Hepatocyte (in vitro differentiated cells): ENCODE measurements around the gene CHST11. TPM values are rescaled to one million over a fixed set of nuclear protein-coding genes. Genes with fewer than 3 reads are reported as not detected.

Source experiments
- DNase-seq: peaks from one replicate; pipeline ENCODE4 v3.0.0-alpha.2; 2016; ENCODE audit warnings: low spot score
- H2AFZ ChIP-seq: fragments of 200-600 bp; sonication (generic); 2 replicates; pipeline ENCODE4 v1.6.0; 2016; ENCODE audit warnings: antibody characterized with exemption, mild to moderate bottlenecking
- H3K27ac ChIP-seq: fragments of 200-600 bp; sonication (generic); 2 replicates; pipeline ENCODE4 v1.5.1; 2016; ENCODE audit warnings: mild to moderate bottlenecking
- H3K27me3 ChIP-seq: fragments of 200-600 bp; sonication (generic); 2 replicates; pipeline ENCODE4 v1.6.1; 2016
- H3K36me3 ChIP-seq: fragments of 200-600 bp; sonication (generic); replicated peaks from 2 replicates; pipeline ENCODE4 v1.5.1; 2016; ENCODE audit warnings: low read depth; ENCODE audit not compliant: insufficient read depth
- H3K4me1 ChIP-seq: fragments of 200-600 bp; sonication (generic); 2 replicates; pipeline ENCODE4 v1.5.1; 2016; ENCODE audit warnings: mild to moderate bottlenecking, moderate library complexity; ENCODE audit not compliant: insufficient read depth
- H3K4me2 ChIP-seq: fragments of 200-600 bp; sonication (generic); 2 replicates; pipeline ENCODE4 v1.6.0; 2016
- H3K4me3 ChIP-seq: fragments of 200-600 bp; sonication (generic); 2 replicates; pipeline ENCODE4 v1.5.1; 2016; ENCODE audit warnings: mild to moderate bottlenecking
- H3K79me2 ChIP-seq: fragments of 200-600 bp; sonication (generic); 2 replicates; pipeline ENCODE4 v1.6.0; 2017; ENCODE audit warnings: mild to moderate bottlenecking
- H3K9me2 ChIP-seq: fragments of 200-600 bp; sonication (generic); replicated peaks from 2 replicates; pipeline ENCODE4 v1.6.0; 2017; ENCODE audit warnings: mild to moderate bottlenecking; ENCODE audit not compliant: insufficient read depth
- H3K9me3 ChIP-seq: fragments of 200-600 bp; sonication (generic); 2 replicates; pipeline ENCODE4 v1.5.1; 2016; ENCODE audit warnings: low read depth, mild to moderate bottlenecking
- H4K20me1 ChIP-seq: fragments of 200-600 bp; sonication (generic); 2 replicates; pipeline ENCODE4 v1.6.0; 2016; ENCODE audit warnings: mild to moderate bottlenecking; ENCODE audit not compliant: insufficient read depth, poor library complexity, severe bottlenecking
- CTCF ChIP-seq: fragments of 200-600 bp; sonication (generic); IDR thresholded peaks from 2 replicates; pipeline ENCODE4 v1.5.1; 2016; ENCODE audit warnings: antibody characterized with exemption, mild to moderate bottlenecking; ENCODE audit not compliant: poor library complexity
- EZH2 ChIP-seq: fragments of 200-600 bp; sonication (generic); IDR thresholded peaks from 2 replicates; pipeline ENCODE4 v1.6.1; 2016; ENCODE audit warnings: antibody characterized with exemption, mild to moderate bottlenecking, borderline replicate concordance
- EZH2phosphoT487 ChIP-seq: fragments of 200-600 bp; sonication (generic); IDR thresholded peaks from one replicate; pipeline ENCODE4 v1.6.1; 2018; ENCODE audit warnings: antibody characterized with exemption, mild to moderate bottlenecking, low read depth, moderate library complexity; ENCODE audit not compliant: unreplicated experiment, severe bottlenecking
- WGBS: methylation state at CpG from one replicate; pipeline ENCODE4 v1.1.6; 2016; ENCODE audit warnings: low lambda C conversion rate; ENCODE audit errors: missing lambda C conversion rate; 5-methylcytosine and 5-hydroxymethylcytosine counted together
- polyA plus RNA-seq: library from polyadenylated mRNA; unstranded; fragments of >200 nt; fragmentation: Nextera tagmentation; extraction: Ambion mirVana; gene quantifications from 2 replicates; pipeline ENCODE4 v1.2.1, GENCODE V29; 2016
- total RNA-seq: library from RNA; depleted of rRNA; stranded (reverse); fragments of >200 nt; gene quantifications from 2 replicates; pipeline ENCODE4 v1.2.3, GENCODE V29; 2014

CHST11 gene
- total and polyA plus RNA-seq, 2 experiments from 2014 or later = 5.2 to 8.9 TPM

DNA sequence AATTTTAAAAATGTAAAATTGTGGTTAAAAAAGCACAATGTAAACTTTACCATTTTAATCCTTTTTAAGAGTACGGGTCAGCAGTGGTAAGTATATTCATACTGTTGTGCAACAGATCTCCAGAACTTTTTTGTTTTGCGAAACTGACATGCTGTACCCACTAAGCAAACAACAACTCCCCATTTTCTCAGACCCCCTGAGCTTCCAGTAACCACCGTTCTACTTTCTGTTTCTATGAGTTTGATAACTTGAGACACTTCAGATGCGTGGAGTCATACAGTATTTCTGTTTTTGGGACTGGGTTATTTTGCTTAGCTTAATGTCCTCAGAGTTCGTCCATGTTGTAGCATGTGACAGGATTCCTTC, 38.0 kb downstream of the CHST11 start:
- no peak for DNase-seq
- no peaks in the 10 kb centered on the region for H3K36me3 ChIP-seq
- H3K4me3 ChIP-seq = no peak overlapping the region
- no peaks in the 10 kb centered on the region for H3K9me2 ChIP-seq
- H3K4me2 ChIP-seq = peak overlapping the region; percentile 38
- H3K27ac ChIP-seq = no peak overlapping the region
- H4K20me1 ChIP-seq = no peaks in the 10 kb centered on the region
- no peaks in the 10 kb centered on the region for H3K79me2 ChIP-seq
- no peaks in the 10 kb centered on the region for H3K4me1 ChIP-seq
- WGBS = 85% methylated on average over 5 of the region's 5 CpGs
- H2AFZ ChIP-seq = no peak overlapping the region
- TF ChIP-seq EZH2phosphoT487 (no peak), EZH2 (no peak), CTCF (no peak)
- H3K27me3 ChIP-seq = no peaks in the 10 kb centered on the region
- no peaks in the 10 kb centered on the region for H3K9me3 ChIP-seq

GRCh38 chr12:104495786-104496185, 39.0 kb downstream of the CHST11 start:
- H3K4me2 ChIP-seq = no peak overlapping the region
- no peak overlapping the region for H3K27ac ChIP-seq
- no peaks in the 10 kb centered on the region for H3K9me2 ChIP-seq
- DNase-seq = no peak
- TF ChIP-seq EZH2 (no peak), EZH2phosphoT487 (no peak), CTCF (no peak)
- no peaks in the 10 kb centered on the region for H3K9me3 ChIP-seq
- WGBS = 66% methylated on average over 3 of the region's 3 CpGs
- no peak overlapping the region for H2AFZ ChIP-seq
- H3K4me3 ChIP-seq = no peak overlapping the region
- H3K79me2 ChIP-seq = no peaks in the 10 kb centered on the region
- H3K4me1 ChIP-seq = peaks cover 6% of the 10 kb centered on the region
- H3K36me3 ChIP-seq = no peaks in the 10 kb centered on the region
- no peaks in the 10 kb centered on the region for H3K27me3 ChIP-seq
- no peaks in the 10 kb centered on the region for H4K20me1 ChIP-seq

- no peaks in the 10 kb centered on the region for H3K79me2 ChIP-seq
- no peaks in the 10 kb centered on the region for H3K9me2 ChIP-seq
- no peak overlapping the region for H2AFZ ChIP-seq
- no peak overlapping the region for H3K4me3 ChIP-seq
- H3K4me2 ChIP-seq = no peak overlapping the region
- H4K20me1 ChIP-seq = no peaks in the 10 kb centered on the region
- no peaks in the 10 kb centered on the region for H3K36me3 ChIP-seq
- H3K4me1 ChIP-seq = peaks cover 6% of the 10 kb centered on the region
- no peak overlapping the region for H3K27ac ChIP-seq
- no peaks in the 10 kb centered on the region for H3K9me3 ChIP-seq
- TF ChIP-seq CTCF (no peak), EZH2 (no peak), EZH2phosphoT487 (no peak)
- 56% methylated on average over 1 of the region's 1 CpG for WGBS
- no peak for DNase-seq
- H3K27me3 ChIP-seq = no peaks in the 10 kb centered on the region
Measured at GRCh38 chr12:104496336-104496735, 39.6 kb downstream of the CHST11 start.
